MCF 10A (cell line): Measurements from ENCODE around the gene RCBTB2. TPM values are rescaled to one million over a fixed set of nuclear protein-coding genes. Genes with fewer than 3 reads are reported as not detected.

Experiments
- BruUV-seq: library from RNA; stranded (reverse); fragments of 400-500 nt; replicated peaks from 2 replicates; lab custom pipeline; 2021; lab: Mats Ljungman, UMichigan
- CTCF ChIA-PET: fragments of 300-600 bp; sonication (Branson Sonifier 250); formaldehyde crosslinking; extraction: SDS; loops from one replicate; lab custom pipeline; 2021; ENCODE audit warnings: antibody characterized with exemption, inconsistent platforms; lab: Yijun Ruan, JAX
- POLR2A ChIA-PET: fragments of 300-600, 350-650 bp; sonication (Branson Sonifier 250); formaldehyde crosslinking; extraction: SDS; loops from one replicate; lab custom pipeline; 2020; ENCODE audit warnings: antibody characterized with exemption, inconsistent platforms; lab: Yijun Ruan, JAX
- DNase-seq: peaks from one replicate; pipeline ENCODE4 v3.0.0-alpha.2; 2018; ENCODE audit not compliant: unreplicated experiment
- H3K27ac Mint-ChIP-seq: one replicate; pipeline ENCODE4 v1.8.0; 2022; ENCODE audit warnings: mild to moderate bottlenecking, low read depth, mixed read lengths; ENCODE audit not compliant: unreplicated experiment
- H3K27me3 Mint-ChIP-seq: one replicate; pipeline ENCODE4 v1.8.0; 2022; ENCODE audit warnings: mixed read lengths; ENCODE audit not compliant: insufficient read depth, unreplicated experiment
- H3K36me3 Mint-ChIP-seq: one replicate; pipeline ENCODE4 v1.8.0; 2022; ENCODE audit warnings: mild to moderate bottlenecking, moderate library complexity, mixed read lengths; ENCODE audit not compliant: insufficient read depth, unreplicated experiment
- H3K4me1 Mint-ChIP-seq: one replicate; pipeline ENCODE4 v1.8.0; 2022; ENCODE audit warnings: mixed read lengths; ENCODE audit not compliant: insufficient read depth, unreplicated experiment
- H3K4me3 Mint-ChIP-seq: one replicate; pipeline ENCODE4 v1.8.0; 2022; ENCODE audit warnings: mild to moderate bottlenecking, moderate library complexity, mixed read lengths; ENCODE audit not compliant: unreplicated experiment
- H3K9me3 Mint-ChIP-seq: one replicate; pipeline ENCODE4 v1.8.0; 2022; ENCODE audit warnings: mixed read lengths; ENCODE audit not compliant: unreplicated experiment
- intact Hi-C: fragments of 100-400 bp; cut with micrococcal nuclease; formaldehyde crosslinking; loops from 2 replicates; pipeline ENCODE4 v1.14.1; 2022
- total RNA-seq: library from RNA; stranded (reverse); gene quantifications from 2 replicates; pipeline ENCODE4 v1.2.3, GENCODE V29; 2022
- TF ChIP-seq, protein P1 (sequence below): fragments of 200-600 bp; IDR thresholded peaks from one replicate; pipeline ENCODE4 v1.8.0; 2022; ENCODE audit warnings: antibody characterized with exemption, mild to moderate bottlenecking; ENCODE audit not compliant: unreplicated experiment

The RCBTB2 gene
- total RNA-seq, 1 experiment from 2014 or later = 2.4 TPM

DNA sequence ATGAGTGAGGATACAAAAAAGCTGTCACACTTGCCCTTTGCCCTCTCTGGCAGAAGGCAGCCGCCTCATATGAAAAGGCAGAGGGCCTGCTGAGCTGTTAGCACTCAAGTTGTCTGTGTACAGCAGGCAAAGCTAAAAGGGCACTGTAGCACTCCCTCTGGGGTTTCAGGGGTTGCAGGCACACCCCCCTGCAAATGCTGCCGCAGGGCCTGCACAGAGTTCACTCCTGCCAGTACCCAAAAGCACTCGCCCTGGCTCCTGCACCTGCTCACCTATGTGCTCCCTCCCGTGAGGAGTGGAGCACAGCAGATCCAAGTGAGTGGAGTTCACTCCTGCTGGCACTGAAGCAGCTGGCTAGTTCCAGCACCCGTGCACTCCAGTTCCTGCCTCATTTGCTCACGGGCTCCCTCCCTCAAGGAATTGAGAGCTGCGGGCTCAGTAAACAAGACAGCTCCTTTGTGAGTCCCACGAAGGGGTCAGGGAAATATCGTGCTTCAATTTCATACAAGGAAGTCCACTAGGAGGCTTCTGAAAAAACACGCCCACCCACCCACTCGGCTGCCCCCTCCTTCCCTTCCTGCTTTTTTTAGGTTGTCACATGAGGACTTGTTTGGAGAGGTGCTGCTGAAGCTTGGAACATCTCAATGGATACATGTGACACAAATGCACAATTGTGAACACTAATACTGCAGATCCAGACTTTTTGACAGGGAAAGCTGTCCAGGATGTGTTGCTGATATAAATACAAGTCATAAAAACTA lies 9.9 kb upstream of the RCBTB2 start:
- ChIA-PET POLR2A (interaction anchor here (0.7 to 2.3 kb wide), 2 partner anchors 10 to 209 kb away, joined by 3 to 12 read pairs; partner anchors contain the start of gene RCBTB2), CTCF (interaction anchor here (0.5 to 1.4 kb wide), 3 partner anchors 37 to 207 kb away, joined by 3 read pairs; no protein-coding TSS in a partner anchor)
- Mint-ChIP-seq H3K4me3 (no peak overlapping the region), H3K36me3 (no peaks in the 10 kb centered on the region), H3K27ac (no peak overlapping the region), H3K9me3 (no peaks in the 10 kb centered on the region), H3K4me1 (no peaks in the 10 kb centered on the region), H3K27me3 (no peaks in the 10 kb centered on the region)
- no TSS peak for BruUV-seq
- TF ChIP-seq, protein P1, sequence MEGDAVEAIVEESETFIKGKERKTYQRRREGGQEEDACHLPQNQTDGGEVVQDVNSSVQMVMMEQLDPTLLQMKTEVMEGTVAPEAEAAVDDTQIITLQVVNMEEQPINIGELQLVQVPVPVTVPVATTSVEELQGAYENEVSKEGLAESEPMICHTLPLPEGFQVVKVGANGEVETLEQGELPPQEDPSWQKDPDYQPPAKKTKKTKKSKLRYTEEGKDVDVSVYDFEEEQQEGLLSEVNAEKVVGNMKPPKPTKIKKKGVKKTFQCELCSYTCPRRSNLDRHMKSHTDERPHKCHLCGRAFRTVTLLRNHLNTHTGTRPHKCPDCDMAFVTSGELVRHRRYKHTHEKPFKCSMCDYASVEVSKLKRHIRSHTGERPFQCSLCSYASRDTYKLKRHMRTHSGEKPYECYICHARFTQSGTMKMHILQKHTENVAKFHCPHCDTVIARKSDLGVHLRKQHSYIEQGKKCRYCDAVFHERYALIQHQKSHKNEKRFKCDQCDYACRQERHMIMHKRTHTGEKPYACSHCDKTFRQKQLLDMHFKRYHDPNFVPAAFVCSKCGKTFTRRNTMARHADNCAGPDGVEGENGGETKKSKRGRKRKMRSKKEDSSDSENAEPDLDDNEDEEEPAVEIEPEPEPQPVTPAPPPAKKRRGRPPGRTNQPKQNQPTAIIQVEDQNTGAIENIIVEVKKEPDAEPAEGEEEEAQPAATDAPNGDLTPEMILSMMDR = no peak
- no peak for DNase-seq
- intact Hi-C loops = no loop called here

DNA sequence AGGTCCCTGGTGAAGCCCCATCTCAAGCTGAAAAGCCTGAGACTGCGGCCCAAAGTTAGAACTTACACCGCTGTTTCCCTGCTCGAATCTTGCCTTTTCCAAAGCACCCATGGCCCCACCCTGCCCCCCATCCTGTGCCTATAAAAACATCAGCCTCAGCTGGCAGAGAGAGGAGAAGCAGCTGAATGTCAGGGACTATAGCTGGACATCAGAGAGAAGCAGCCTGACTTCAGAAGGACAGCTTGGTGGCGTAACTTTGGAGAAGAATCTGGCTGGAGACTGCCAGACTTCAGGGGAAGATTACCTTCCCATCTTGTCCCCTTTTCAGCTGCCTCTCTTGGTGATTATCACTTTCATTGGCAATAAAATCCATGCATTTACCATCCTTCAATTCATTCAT lies 9.3 kb upstream of the RCBTB2 start:
- no peak overlapping the region for H3K27ac Mint-ChIP-seq
- BruUV-seq = no TSS peak
- no peak for DNase-seq
- H3K9me3 Mint-ChIP-seq = no peaks in the 10 kb centered on the region
- CTCF ChIA-PET = interaction anchor here (0.5 to 1.4 kb wide), 3 partner anchors 38 to 207 kb away, joined by 3 read pairs; no protein-coding TSS in a partner anchor
- intact Hi-C loops = no loop called here
- no peaks in the 10 kb centered on the region for H3K27me3 Mint-ChIP-seq
- H3K36me3 Mint-ChIP-seq = no peaks in the 10 kb centered on the region
- H3K4me1 Mint-ChIP-seq = no peaks in the 10 kb centered on the region
- TF ChIP-seq, protein P1 = no peak
- H3K4me3 Mint-ChIP-seq = no peak overlapping the region
- POLR2A ChIA-PET = interaction anchor here (0.7 to 2.3 kb wide), 2 partner anchors 10 to 208 kb away, joined by 3 to 12 read pairs; partner anchors contain the start of gene RCBTB2

DNA sequence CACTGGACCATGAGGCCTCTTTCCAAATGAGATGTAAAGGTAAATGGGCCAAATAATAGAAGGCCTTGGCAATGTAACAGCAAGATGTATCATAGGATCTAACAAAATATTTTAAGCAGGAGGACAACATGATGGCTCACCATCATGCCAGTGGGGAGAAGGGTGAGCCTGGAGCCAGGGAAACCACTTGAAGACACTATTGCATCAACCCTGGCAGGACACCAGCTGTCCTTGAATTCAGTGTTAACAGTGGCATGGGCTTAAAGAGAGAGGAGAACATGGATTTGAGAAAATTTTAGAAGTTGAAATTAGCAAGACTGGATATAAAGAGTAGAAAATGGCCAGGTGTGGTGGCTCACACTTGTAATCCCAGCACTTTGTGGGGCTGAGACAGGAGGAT lies 6.7 kb upstream of the RCBTB2 start:
- Mint-ChIP-seq H3K27me3 (no peaks in the 10 kb centered on the region), H3K4me3 (no peak overlapping the region), H3K9me3 (peaks cover 11% of the 10 kb centered on the region), H3K27ac (no peak overlapping the region), H3K4me1 (no peaks in the 10 kb centered on the region), H3K36me3 (no peaks in the 10 kb centered on the region)
- CTCF ChIA-PET = no interaction called here
- peak; percentile 8 for DNase-seq
- POLR2A ChIA-PET = no interaction called here
- TF ChIP-seq, protein P1 = no peak
- intact Hi-C loops = no loop called here
- no TSS peak for BruUV-seq

DNA sequence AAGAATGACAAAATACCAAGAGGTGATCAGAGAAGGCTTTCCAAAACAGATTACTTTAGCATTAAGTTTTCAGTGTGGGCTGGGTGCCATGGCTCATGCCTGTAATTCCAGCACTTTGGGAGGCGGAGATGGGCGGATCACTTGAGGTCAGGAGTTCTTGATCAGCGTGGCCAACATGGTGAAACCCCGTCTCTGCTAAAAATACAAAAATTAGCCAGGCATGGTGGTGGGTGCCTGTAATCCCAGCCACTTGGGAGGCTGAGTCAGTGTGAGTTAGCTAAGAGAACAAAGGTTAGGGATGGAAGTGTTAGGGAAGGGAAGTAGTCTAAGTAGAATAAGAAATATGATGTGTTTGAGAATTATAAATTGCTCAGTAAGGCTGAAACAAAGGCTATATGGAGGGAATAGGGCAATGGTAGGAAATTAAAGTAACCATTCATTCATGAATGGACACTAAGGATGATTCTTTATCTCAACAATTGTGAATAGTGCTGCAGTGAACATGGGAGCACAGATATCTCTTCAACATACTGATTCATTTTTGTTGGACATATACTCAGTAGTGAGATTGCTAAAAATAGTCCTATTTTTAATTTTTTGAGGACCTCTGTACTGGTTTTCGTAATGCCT lies 3.9 kb upstream of the RCBTB2 start:
- BruUV-seq = no TSS peak
- Mint-ChIP-seq H3K36me3 (peaks cover 8% of the 10 kb centered on the region), H3K27me3 (no peaks in the 10 kb centered on the region), H3K27ac (no peak overlapping the region), H3K9me3 (peaks cover 11% of the 10 kb centered on the region), H3K4me1 (no peaks in the 10 kb centered on the region), H3K4me3 (no peak overlapping the region)
- ChIA-PET POLR2A (no interaction called here), CTCF (interaction anchor here (1.0 kb wide), 1 partner anchor 11 kb away, joined by 3 read pairs; no protein-coding TSS in a partner anchor)
- intact Hi-C loops = no loop called here
- no peak for DNase-seq
- TF ChIP-seq, protein P1 = no peak
